HG02943 (cell line): ENCODE measurements around the gene ADD1.
"Not testable (repeated sequence)": the region's sequence is repeated elsewhere in the genome, so short reads cannot be mapped to it uniquely, and the experiment has no call there.

ENCODE experiments used
- ATAC-seq: cut with Tn5 transposase; IDR thresholded peaks from one replicate; pipeline ENCODE4 v1.9.1; 2021; ENCODE audit warnings: mild to moderate bottlenecking, low read depth, moderate library complexity; ENCODE audit not compliant: unreplicated experiment

Gene ADD1

DNA sequence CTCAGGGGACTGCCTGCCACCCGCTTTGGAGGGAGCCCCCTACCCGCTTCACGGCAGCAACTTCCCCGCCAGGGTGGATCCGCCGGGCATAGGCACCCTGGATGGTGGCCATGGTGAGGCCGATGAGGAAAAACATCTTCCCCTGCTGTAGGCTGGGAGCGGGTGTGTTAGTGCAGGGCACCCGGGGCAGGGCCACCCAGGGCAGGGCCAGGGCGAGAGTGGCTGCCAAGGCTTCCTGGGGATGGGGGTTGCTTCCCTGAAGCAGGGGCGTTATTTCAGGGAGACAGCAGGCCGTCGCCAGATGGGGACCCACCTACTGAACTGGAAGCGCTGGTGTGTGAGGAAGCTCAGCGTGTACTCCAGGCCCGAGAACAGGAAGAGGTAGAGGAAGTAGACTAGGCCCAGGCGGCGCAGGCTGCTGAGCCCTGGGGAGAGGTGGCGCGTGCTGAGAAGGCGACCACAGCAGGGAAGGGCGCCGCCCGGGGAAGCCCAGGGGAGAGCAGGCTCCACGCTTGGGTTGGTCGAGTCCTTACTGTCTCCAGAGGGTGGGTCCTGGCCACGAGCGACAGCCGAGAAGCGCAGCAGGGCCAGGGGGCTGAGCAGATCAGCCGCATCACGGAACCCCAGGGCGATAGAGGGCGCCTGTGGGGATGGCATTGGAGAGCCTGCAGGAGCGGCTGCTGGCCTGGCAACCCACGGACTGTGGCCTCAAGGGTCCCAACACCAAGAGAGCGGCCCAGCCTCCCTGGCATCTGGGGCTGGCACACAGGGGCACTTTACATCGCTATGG lies 88.1 kb downstream of the ADD1 start:
- peak; percentile 35 for ATAC-seq

DNA sequence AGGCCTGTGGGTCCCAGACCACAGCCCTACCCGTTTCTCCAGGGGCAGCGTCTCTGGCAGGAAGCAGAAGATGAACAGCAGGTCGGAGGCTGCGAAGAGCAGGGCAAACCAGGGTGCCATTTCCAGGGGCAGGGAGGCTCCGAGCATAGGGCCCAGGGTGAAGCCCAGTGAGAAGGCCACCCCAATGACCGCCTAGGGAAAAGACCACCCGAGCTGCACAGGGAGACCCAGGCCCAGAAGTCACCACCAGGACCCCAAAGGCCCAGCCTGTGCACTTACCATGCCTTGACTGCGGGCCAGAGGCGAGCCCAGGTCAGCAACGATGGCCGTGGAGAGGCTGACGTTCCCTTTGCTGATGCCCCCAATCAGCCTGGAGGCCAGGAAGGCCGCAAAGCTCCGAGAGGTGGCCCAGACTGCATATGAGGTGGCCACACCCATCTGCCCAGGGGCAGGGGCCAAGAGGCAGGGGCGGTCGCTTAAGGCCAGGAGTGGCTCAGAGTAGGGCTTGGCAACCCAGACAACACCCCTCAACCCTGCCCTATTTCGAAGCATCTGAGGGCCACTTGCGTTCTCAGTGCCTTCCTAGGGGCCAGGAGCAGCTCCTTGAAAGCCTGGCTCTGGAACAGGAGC lies 88.8 kb downstream of the ADD1 start:
- no peak for ATAC-seq

DNA sequence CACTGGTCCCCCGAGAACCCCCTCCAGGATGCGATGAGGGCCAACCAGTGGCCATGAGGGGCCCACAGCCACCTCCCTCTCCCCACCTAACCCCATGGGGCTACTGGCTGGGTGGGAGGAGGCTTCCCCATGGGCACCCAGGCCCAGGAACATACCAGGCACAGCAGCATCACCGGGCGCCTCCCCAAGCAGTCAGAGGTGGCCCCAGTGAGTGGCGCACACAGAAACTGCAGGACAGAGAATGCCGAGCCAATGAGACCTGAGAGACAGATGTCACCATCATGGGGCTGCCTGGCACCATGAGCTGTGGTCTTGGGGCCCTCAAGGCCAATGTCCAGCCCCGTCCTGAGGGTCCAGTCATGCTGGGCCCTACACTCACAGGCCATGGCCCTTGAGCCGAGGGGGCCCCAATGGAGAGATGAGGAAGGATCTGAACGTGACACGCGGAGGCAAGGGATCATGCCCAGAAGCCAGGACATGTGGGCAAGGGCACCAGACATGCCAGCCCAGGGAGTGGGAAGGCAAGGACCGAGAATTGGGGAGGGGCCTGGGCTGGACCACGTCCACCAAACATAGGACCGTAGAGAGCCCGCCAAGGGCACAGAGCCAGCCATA lies 89.4 kb downstream of the ADD1 start:
- ATAC-seq = no peak

DNA sequence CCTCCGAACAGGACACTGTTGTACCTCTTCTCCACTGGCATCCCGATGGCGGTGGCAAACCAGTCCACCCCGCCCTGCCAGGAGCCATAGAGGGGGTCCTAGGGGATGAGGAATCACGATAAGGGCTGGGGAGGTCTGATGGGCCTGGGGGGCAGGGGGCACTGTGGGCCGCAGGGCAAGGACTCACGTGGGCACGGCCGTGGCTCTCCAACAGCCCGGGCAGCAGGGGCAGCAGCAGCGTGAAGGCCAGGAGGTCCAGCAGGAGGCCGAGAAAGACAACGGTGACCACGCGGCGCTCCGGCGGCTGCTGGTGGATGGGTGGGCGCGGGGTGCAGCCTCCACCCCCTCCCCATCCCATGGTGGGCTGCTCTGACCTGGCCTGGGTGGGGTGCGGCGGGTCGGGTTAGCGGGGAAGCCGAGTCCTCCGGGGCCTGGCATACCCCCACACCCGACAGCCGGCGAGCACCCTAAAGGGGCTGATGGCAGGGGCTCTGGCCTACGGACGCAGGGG lies 90.0 kb downstream of the ADD1 start:
- ATAC-seq = no peak

DNA sequence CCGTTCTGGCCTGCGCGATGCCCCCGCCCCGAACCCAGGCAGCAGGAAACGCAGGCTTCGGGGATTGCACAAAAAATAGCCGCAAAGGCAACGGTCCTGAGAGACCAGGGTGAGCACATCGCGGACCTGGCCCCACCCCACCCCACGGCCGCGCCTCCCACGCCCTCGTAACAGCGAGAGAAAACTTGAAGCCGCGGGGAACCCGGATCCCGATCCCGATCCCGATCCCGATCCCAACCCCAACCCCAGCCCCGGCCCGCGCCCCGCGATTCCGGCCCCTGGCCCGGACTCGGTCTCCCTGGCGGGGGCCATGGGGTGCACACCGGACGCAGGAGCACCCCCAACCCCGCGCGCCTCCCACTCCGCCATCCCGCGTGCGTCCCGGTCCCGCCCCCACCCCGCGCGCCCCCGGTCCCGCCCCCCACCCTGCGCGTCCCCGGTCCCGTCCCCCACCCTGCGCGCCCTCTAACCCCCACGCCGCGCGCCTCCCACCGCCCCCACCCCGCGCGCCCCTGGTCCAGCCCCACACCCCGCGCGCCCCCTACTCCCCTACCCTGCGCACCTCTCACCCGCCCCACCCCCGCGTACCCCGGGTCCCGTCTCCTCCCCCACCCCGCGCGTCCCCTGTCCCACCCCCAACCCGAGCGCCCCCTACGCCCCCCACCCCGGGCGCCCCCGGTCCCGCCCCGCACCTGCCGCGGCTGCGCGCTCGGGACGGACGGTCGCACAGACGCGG lies 90.6 kb downstream of the ADD1 start:
- ATAC-seq = no peak

DNA sequence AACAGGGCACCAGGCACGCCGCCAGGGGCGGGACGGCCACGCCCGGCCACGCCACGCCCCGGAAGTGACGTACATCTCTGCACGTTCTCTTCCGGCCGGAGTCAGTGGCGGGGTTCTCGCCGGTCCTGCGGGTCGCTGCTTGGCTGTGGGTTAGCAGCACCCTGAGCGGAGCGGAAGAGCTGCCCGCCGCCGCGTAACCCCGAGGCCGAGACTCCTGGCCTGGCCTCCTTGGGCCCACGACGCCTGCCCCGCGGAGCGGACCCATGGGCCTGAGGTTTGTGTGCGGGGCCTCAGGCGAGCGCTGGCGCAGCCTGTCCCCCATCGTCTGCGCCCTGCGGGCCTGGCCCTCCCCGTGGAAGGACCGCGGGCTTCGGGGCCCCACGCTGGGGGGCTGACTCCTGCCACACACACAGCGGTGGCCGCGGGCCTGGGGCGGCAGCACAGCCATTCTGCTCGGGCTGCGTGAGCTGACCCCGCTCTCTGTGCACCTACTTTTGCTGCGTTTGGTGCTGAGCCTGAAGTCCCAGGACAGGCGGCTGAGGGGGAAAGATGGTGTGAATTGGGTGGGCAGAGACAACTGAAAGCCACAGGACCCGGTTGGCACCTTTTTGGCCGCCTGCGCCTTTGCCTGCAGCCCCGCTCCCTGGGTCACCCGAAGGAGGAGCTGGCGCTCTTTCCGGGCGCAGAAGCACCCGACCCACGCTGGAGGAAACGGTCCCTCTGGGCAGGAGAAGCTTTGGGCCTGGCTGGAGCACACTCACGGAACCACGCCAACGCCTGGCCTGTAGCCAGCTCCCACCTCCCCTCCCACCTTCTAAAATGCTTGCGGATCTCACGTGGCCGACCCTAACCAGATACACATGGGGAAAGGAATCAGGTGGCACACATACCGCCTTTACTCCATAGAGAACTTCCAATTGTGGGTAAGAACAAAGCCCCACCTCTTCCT lies 91.4 kb downstream of the ADD1 start:
- no peak for ATAC-seq

DNA sequence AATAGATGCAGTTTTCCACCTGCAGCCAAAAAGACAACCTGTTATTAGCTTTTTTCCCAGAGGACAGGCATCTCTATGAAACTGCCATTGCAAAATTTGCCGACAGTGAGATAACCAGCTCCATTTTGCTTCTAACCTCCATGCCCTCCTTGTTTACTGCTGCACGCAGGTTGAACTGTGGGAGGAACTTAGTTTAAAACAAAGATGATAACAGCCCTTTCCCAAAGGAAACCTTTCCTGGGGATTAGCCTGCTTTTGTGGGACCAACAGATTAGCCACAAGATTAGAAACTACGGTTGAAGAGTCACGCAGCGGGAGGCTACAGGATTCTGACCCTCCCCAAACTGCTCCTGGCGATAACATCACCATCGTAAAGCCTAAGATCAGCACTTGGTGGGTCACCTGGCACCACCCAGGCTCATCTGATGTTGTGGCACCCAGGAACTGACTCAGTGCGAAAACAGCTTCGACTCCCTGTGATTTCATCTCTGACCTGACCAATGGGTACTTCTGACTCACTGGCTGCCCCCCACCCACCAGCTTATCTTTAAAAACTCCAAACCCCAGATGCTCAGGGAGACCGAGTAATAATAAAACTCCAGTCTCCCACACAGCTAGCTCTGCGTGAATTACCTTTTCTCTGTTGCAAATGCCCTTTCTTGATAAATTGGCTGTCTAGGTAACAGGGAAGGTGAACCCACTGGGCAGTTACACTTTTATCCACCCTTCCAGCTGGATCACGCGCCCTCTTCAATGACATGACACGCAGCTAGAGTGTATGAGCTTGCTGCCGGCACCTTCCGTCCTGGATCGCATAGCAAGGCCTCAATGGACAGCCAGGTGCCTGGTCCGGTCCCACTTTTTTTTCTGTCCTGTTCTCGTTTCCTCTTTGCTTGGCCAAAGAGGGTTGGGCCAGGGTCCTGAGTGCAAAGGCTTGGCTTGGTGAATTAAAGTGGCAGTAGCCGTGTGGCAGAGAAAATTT lies 92.4 kb downstream of the ADD1 start:
- no peak for ATAC-seq

DNA sequence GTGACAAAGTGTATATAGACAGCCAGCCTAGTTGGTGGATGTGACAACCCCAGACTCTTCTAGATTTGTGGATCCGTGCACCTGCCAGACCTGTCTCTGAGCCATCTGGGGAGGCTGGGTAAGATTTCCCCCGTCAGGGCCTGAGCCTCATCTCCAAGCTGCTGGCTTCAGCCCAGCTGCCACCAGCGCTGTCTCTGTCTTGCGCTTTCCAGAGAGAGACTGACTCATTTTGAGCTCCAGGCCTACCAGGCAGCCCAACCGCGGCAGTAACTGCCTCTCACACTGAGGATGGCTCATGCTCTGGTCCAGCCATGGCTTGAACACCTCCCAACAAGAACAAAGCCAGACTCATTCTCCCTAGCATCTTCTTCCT lies 93.1 kb downstream of the ADD1 start:
- ATAC-seq = no peak

DNA sequence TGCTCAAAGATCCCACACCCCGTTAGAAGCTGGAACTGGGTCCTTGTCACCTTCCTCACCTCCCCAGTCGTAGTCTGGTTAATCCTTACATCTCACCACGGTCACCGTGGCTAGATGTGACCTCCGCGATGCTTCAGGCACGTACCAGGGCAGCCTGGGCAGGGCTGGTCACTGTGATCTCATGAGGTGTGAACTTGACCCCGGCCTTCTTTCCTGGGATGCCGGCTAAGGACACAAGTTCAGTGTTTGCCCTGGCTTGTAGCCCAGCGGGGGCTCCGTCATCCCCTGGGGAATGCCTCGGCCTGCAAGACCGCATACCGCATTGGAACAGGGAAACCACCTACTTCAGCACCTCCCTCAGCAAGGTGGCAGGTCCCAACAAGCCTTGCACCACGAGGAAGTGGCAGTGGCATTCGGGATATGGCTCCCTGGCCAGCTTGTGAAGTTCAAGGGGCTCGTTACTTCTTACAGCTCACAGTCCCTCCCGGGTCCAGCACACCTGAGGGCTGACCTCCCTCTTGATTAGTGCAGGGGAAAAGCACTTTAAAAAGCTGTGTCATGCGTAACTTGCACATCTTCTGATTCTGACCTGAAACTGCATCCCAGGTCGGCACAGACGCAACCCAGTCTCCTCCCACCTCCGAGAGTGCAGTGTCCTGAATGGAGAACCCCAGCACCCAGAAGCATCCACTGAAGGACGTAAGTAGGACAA lies 93.7 kb downstream of the ADD1 start:
- no peak for ATAC-seq

DNA sequence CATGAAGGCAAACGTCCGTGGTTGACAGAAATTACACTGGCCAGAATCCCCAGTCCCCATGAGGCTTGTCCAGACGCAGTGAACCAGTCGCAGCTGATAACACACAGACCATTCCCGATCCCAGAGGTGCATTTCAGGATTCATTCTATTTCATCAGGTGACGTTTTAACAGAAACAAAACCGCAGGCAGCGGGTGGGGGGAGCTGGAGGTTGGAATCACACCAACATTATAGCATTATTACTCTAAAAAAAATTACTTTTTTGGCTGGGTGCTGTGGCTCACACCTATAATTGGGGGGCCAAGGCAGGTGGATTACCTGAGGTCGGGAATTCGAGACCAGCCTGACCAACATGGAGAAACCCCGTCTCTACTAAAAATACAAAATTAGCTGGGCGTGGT lies 94.3 kb downstream of the ADD1 start:
- ATAC-seq = no peak

DNA sequence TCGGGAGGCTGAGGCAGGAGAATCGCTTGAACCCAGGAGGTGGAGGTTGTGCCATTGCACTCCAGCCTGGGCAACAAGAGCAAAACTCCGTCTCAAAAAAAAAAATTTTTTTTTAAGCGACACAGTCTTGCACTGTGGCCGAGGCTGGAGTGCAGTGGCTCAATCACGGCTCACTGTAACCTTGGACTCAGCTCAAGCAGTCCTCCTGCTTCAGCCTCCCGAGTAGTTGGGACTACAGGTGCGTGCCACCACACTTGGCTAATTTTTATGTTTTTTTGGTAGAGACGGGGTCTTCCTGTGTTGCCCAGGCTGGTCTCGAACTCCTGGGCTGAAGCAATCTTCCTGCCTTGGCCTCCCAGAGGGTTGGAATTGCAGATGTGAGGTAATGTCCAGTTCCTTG lies 94.8 kb downstream of the ADD1 start:
- ATAC-seq = not testable (repeated sequence)

DNA sequence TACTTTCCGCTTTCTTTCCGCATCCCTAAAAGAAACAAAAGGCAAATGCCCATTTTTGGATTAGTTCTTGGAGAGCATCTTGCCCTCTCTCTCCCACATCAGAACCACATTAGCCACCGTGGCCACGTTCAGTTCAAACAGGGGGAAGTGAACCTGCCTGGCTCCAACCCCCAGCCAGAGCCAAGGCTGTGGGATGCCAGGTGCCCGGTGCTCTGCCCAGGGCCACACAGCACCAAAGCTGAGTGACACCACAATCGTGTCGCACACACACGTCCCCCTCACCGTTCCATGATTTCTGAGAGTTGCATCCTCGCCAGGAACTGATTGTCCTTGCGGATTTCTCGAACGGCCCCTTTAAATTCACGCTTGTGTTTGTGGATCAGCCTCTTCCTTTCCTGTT lies 95.3 kb downstream of the ADD1 start:
- no peak for ATAC-seq

DNA sequence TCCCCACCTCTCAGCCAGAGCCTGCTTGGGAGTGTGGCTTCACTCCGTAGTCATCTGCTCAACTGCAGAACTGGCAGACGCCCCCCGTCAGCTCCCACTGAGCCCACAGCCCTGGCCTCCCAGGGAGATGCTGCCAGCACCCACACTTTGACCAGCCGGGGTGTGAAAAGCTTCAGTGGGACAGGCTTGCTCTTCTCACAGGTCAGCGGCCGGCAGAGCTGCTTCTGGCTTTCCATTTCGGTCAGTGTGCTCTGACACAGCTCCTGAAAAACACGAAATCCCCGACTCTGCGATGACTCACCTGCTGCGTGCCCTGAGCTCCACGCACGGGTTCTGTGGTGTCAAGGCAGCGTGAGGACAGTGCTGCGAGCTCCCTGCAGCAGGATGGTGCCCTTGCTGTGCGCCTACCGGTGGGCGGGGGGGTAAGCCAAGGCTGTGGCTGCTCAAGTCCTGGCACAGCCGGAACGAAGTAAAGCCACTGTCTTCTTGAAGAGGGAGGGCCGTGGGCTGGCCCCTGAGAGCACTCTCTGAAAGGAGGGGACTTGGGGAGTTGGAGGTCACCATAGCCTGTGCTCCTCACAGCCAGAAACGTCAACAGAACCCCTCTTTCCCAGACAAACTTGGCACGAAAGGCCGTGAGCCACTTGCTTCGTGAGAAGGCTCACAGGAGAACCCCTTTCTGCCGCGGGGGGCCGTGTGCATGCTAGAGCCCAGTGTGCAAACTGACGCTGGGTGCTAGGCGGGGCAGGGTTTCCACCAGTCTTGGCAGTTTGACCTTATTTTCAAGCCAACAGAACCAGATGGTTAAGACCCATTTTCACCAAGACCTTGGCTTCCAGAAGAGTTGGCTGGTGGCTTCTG lies 96.0 kb downstream of the ADD1 start:
- ATAC-seq = no peak

DNA sequence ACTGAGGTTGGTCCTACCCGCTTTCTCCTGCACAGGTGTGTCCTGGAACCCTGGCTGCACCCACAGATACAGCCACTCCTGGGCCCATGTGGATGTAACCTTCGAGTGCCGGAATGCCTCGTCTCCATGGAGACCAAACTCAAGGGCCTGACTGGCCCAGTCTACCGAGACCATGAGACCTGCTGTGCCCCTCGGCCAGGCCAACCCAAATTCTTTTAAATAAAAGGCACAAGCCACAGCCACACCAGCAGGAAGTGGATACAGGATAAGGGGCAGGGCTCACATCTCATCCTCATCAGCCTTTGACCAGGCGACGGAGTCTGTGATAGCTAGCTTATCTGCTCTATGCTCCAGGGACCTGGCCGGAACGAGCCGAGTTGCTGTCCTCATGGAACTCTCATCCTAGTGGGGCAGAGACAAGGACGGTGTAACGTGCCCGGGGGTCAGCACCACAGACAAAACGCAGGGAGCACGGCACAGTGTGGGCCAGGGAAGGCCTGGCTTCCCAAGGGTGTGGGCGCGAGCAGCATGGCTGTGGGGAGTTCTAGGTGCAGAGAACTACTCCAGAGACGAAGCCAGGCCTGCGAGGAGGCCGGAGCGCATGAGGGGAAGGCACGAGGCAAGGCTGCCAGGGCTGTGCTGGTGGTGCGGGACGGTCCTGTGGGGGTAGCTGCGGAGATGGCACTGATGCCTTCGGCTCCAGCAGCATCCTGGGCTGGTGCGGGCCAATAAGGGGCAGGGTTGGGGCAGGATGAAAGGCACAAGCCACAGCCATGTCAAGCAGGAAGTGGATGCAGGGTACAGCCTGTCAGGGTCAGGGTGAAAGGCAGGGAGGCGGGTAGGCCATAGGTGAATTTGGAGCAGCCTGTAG lies 96.9 kb downstream of the ADD1 start:
- ATAC-seq = no peak

DNA sequence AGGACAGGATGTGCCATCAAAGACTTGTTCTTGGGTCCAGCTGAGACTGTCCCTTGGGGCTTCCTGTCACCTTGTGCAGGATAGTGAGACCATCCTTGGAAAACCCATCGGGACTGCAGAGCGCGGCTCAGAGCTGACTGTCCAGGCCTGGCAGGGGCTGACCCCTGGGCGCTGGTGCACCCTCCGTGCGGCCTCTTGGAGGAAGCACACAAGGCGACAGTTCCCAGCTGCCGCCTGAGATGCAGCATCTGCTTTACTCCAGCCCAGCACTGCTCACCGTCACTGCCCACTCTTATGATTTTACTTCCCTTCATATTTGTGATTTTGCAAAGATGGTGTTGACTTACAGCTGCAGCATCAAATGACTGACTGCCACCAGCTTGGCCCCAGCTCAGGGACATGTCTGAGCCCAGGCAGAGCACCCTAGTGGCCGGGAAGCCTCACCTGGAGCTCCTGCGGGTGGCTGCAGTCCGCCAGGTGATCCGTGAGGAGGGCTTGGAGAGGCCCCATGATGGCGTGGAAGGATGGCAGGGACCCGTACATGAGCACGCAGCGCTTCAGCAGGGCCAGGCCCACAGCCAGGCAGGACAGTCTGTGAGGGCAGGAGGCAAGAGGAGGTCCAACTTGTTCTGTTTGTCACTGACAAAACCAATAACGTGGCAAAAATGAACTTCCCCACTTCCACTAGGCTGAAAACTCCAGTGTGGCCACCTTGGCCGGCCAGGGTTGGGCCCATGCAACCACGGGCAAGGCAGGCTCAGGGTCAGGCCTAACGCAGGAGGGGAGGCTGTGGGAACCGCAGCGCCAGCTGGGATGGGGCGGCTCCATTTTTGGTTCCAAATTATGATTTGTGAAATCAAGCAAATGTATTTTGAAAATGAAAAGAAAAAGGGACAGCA lies 97.7 kb downstream of the ADD1 start:
- ATAC-seq = no peak
